Measurements from ENCODE around the gene MIB1.

MIB1 gene

DNA sequence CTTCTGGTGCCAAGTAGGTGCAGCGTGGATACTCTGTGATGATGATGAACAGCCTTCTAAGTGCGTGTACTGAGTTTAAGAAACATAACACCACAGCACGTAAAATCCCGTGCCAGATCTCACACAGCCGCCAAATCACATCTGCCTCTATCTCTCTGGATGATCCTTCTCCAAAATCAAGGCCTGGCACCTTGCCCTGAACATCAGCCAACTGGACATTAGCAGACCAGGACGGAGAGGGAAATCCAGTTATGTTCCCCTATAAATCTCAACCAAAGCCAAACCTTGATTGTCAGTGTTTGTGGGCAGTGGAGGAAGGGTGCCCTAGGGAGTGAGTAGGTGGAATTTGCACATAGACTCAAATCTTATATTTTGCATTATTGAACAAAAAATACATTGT is 164.3 kb downstream of the MIB1 start:
- TF ChIP-seq, protein P1, sequence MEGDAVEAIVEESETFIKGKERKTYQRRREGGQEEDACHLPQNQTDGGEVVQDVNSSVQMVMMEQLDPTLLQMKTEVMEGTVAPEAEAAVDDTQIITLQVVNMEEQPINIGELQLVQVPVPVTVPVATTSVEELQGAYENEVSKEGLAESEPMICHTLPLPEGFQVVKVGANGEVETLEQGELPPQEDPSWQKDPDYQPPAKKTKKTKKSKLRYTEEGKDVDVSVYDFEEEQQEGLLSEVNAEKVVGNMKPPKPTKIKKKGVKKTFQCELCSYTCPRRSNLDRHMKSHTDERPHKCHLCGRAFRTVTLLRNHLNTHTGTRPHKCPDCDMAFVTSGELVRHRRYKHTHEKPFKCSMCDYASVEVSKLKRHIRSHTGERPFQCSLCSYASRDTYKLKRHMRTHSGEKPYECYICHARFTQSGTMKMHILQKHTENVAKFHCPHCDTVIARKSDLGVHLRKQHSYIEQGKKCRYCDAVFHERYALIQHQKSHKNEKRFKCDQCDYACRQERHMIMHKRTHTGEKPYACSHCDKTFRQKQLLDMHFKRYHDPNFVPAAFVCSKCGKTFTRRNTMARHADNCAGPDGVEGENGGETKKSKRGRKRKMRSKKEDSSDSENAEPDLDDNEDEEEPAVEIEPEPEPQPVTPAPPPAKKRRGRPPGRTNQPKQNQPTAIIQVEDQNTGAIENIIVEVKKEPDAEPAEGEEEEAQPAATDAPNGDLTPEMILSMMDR (IDR thresholded peaks at IDR 0.05; ENCODE audit: low read depth, low read length, missing control alignments): no peak
- H3K27ac ChIP-seq: no peak overlapping the region
- no peak for DNase-seq
- in situ Hi-C loops (cut with HindIII; ENCODE audit: low pct_ligation_motif_present, low sequenced_read_pairs): no loop called here
- H3K27me3 ChIP-seq (replicated peaks): no peaks in the 10 kb centered on the region
- H3K4me3 ChIP-seq (ENCODE audit: low read depth, low read length): no peak overlapping the region
- no peaks in the 10 kb centered on the region for H3K36me3 ChIP-seq (replicated peaks)

DNA sequence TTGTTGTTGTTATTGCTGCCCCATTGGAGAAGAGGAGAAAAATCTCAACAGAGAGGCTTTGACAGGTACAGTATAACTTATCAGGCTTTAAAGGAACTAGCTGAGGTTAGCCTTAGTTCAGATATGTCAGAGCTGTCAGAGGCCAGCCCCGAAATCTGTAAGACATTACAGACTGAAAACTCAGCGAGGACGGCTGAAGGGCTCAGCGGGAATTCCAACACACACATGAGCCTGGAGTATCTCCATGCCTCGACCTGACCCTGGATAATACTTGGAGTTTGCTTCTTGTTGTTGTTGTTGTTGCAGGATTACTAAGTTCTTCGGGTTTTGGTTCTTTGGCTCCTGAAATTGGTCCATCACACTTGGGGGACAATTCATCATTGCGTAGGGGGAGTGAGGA is 166.9 kb downstream of the MIB1 start:
- Histone ChIP-seq H3K4me3 (ENCODE audit: low read depth, low read length) (no peak overlapping the region), H3K27me3 (replicated peaks) (no peaks in the 10 kb centered on the region), H3K36me3 (replicated peaks) (no peaks in the 10 kb centered on the region), H3K27ac (no peak overlapping the region)
- TF ChIP-seq, protein P1 (IDR thresholded peaks at IDR 0.05; ENCODE audit: low read depth, low read length, missing control alignments): no peak
- in situ Hi-C loops (cut with HindIII; ENCODE audit: low pct_ligation_motif_present, low sequenced_read_pairs): no loop called here
- no peak for DNase-seq

DNA sequence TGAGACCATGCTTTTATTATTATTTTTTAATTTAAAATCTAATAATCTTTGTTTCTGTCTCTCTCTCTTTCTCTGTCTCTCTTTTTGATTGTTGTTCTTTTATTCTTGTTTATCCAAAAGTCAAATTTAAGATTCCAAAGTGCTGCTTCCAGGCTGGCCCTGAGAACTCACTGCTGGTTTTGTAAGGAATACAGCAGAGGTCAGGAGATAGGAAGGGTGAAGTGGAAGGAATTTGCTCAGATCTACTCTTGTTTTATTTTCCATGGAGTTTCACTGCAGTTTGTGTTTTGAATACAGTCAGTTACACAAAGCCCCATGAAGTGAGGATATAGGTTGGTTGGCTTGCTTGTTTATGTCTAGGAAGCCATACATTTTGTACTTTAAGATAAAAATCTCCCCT is 168.1 kb downstream of the MIB1 start:
- in situ Hi-C loops (cut with HindIII; ENCODE audit: low pct_ligation_motif_present, low sequenced_read_pairs): no loop called here
- H3K4me3 ChIP-seq (ENCODE audit: low read depth, low read length): no peak overlapping the region
- no peaks in the 10 kb centered on the region for H3K36me3 ChIP-seq (replicated peaks)
- DNase-seq: no peak
- no peaks in the 10 kb centered on the region for H3K27me3 ChIP-seq (replicated peaks)
- TF ChIP-seq, protein P1 (IDR thresholded peaks at IDR 0.05; ENCODE audit: low read depth, low read length, missing control alignments): no peak
- no peak overlapping the region for H3K27ac ChIP-seq

DNA sequence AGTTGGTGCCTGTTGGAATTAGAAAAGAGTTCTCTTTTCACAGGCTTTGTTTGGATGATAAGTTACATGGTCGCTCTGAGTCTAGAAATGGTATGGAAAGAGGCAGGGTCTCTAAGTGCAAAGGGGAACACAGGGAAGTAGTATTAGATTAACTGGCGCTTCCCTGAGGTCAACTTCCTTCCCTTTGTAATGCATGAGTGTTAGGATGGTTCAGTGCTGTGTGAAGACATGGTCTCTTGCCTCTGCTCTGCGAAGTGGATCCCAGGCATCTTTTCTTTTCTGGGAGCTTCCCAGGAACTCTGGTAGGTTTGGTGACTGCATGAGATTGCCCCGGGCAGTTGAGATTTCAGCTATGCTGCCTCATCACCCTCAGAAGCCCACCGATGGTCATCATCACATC is 170.3 kb downstream of the MIB1 start:
- no peak for DNase-seq
- Histone ChIP-seq H3K27ac (no peak overlapping the region), H3K27me3 (replicated peaks) (no peaks in the 10 kb centered on the region), H3K36me3 (replicated peaks) (no peaks in the 10 kb centered on the region), H3K4me3 (ENCODE audit: low read depth, low read length) (no peak overlapping the region)
- TF ChIP-seq, protein P1 (IDR thresholded peaks at IDR 0.05; ENCODE audit: low read depth, low read length, missing control alignments): no peak
- in situ Hi-C loops (cut with HindIII; ENCODE audit: low pct_ligation_motif_present, low sequenced_read_pairs): no loop called here

DNA sequence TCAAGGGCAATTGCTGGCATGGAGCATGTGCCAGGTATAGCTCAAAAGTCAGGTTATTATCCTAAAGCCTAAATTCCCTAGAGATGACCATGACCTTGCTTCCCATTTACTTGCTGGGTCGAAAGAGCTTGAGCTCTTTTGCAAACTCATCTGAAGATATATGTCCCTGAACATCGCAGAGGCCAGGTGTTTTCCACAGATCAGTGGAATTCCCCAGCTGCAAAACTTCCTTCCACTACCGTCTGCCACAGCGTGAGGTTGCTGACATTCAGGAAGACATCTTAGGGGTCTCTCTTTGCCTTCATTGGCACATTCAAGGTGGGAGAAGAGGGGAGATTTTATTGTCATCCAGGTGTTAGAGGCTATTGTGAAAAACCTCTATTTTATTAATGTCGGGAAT is 171.0 kb downstream of the MIB1 start:
- Histone ChIP-seq H3K36me3 (replicated peaks) (no peaks in the 10 kb centered on the region), H3K4me3 (ENCODE audit: low read depth, low read length) (no peak overlapping the region), H3K27ac (no peak overlapping the region), H3K27me3 (replicated peaks) (no peaks in the 10 kb centered on the region)
- in situ Hi-C loops (cut with HindIII; ENCODE audit: low pct_ligation_motif_present, low sequenced_read_pairs): no loop called here
- TF ChIP-seq, protein P1 (IDR thresholded peaks at IDR 0.05; ENCODE audit: low read depth, low read length, missing control alignments): no peak
- DNase-seq: no peak
